HCT116 (cell line): Measurements from ENCODE around the gene RGCC. TPM values are rescaled to one million over a fixed set of nuclear protein-coding genes. Genes with fewer than 3 reads are reported as not detected.

ENCODE experiments used
- ATAC-seq: fragments of 200-7000 bp; cut with Tn5 transposase; 2 replicates; pipeline ENCODE4 v1.9.1; 2020; ENCODE audit warnings: mild to moderate bottlenecking, moderate library complexity
- BruUV-seq: library from RNA; stranded (reverse); fragments of 400-500 nt; replicated peaks from 2 replicates; lab custom pipeline; 2021; lab: Mats Ljungman, UMichigan
- CTCF ChIA-PET: fragments of 300-600 bp; sonication (Branson Sonifier 250); formaldehyde crosslinking; loops from one replicate; lab custom pipeline; 2021; ENCODE audit warnings: antibody characterized with exemption; lab: Charles Lee
- POLR2A ChIA-PET: fragments of 300-600, 350-600 bp; sonication (Branson Sonifier 250); formaldehyde crosslinking; loops from one replicate; lab custom pipeline; 2021; ENCODE audit warnings: antibody characterized with exemption; lab: Charles Lee
- RAD21 ChIA-PET, 2 experiments: fragments of 300-600 bp; sonication (Branson Sonifier 250); formaldehyde crosslinking; loops; one replicate each; lab custom pipeline; 2023; ENCODE audit warnings: low total read pairs in 2 of 2; ENCODE audit not compliant: uncharacterized antibody in 2 of 2, unreplicated experiment in 2 of 2, low non-redundant PET in 1 of 2; lab: Charles Lee
- DNase-seq: peaks from one replicate; pipeline ENCODE4 v3.0.0-alpha.2; 2010; ENCODE audit warnings: low read depth, low spot score
- H2AFZ ChIP-seq: fragments of 200-600 bp; shearing (Covaris generic), sonication (generic); 2 replicates; pipeline ENCODE4 v1.6.1; 2017; ENCODE audit warnings: low read depth, mixed run types, mixed read lengths, antibody characterized with exemption, low read length; ENCODE audit not compliant: poor library complexity, severe bottlenecking
- H3K27ac ChIP-seq: 2 replicates; pipeline ENCODE4 v1.5.1; 2012; ENCODE audit warnings: low read depth, low read length
- H3K27me3 ChIP-seq: fragments of 200-600 bp; sonication (generic); 2 replicates; pipeline ENCODE4 v1.6.1; 2016; ENCODE audit warnings: mixed run types, low read length, mixed read lengths; ENCODE audit not compliant: insufficient read depth
- H3K36me3 ChIP-seq, 2 experiments: fragments of 200-500 bp in 1 of 2; fragments of 200-600 bp in 1 of 2; sonication (Bioruptor generic) in 1 of 2; sonication (generic) in 1 of 2; 2 replicates each; pipeline versions ENCODE4 v1.5.1 to v1.6.1; 2014 to 2016; ENCODE audit warnings: low read length in 2 of 2, inconsistent platforms in 1 of 2, mixed read lengths in 1 of 2, mixed run types in 1 of 2; ENCODE audit not compliant: insufficient read depth in 2 of 2, control insufficient read depth in 1 of 2
- H3K4me1 ChIP-seq, 2 experiments: fragments of 200-600 bp in 1 of 2; sonication (generic) in 1 of 2; 2 replicates each; pipeline versions ENCODE4 v1.5.1 to v1.6.1; 2012 to 2017; ENCODE audit warnings: low read length in 2 of 2, inconsistent platforms in 1 of 2, mild to moderate bottlenecking in 1 of 2, mixed read lengths in 1 of 2, mixed run types in 1 of 2, moderate library complexity in 1 of 2; ENCODE audit not compliant: insufficient read depth in 2 of 2, control insufficient read depth in 1 of 2
- H3K4me2 ChIP-seq: fragments of 200-600 bp; sonication (generic); 2 replicates; pipeline ENCODE4 v1.6.1; 2017; ENCODE audit warnings: mixed run types, low read length, mixed read lengths
- H3K4me3 ChIP-seq, 2 experiments: fragments of 200-600 bp in 1 of 2; sonication (generic) in 1 of 2; replicated peaks in 1 of 2; 2 replicates each; pipeline ENCODE4 v1.5.1; 2011 to 2016; ENCODE audit warnings: low read length in 2 of 2, control low read depth in 1 of 2, low read depth in 1 of 2, mild to moderate bottlenecking in 1 of 2, mixed read lengths in 1 of 2, mixed run types in 1 of 2
- H3K79me2 ChIP-seq: fragments of 200-600 bp; sonication (generic); 2 replicates; pipeline ENCODE4 v1.6.1; 2017; ENCODE audit warnings: mild to moderate bottlenecking, mixed run types, low read length, moderate library complexity, mixed read lengths; ENCODE audit not compliant: insufficient read depth
- H3K9ac ChIP-seq: fragments of 200-600 bp; sonication (generic); 2 replicates; pipeline ENCODE4 v1.6.1; 2016; ENCODE audit warnings: low read length, mixed read lengths
- H3K9me2 ChIP-seq: fragments of 200-600 bp; sonication (generic), shearing (Covaris generic); 2 replicates; pipeline ENCODE4 v1.6.1; 2017; ENCODE audit warnings: mixed run types, mild to moderate bottlenecking, moderate library complexity; ENCODE audit not compliant: insufficient read depth
- H3K9me3 ChIP-seq, 2 experiments: fragments of 200-500 bp in 1 of 2; fragments of 200-600 bp in 1 of 2; sonication (Bioruptor generic) in 1 of 2; sonication (generic) in 1 of 2; 2 replicates each; pipeline ENCODE4 v1.6.1; 2014 to 2017; ENCODE audit warnings: low read length in 2 of 2, mixed read lengths in 2 of 2, inconsistent platforms in 1 of 2, low read depth in 1 of 2, mild to moderate bottlenecking in 1 of 2, mixed run types in 1 of 2, moderate library complexity in 1 of 2; ENCODE audit not compliant: control insufficient read depth in 1 of 2, insufficient read depth in 1 of 2
- H4K20me1 ChIP-seq: fragments of 200-600 bp; sonication (generic), shearing (Covaris generic); 2 replicates; pipeline ENCODE4 v1.6.1; 2017; ENCODE audit warnings: mixed run types, mild to moderate bottlenecking, moderate library complexity; ENCODE audit not compliant: insufficient read depth
- CBX3 ChIP-seq: IDR thresholded peaks from 2 replicates; pipeline ENCODE4 v1.6.1; 2012; ENCODE audit warnings: low read depth
- CEBPB ChIP-seq: IDR thresholded peaks from 2 replicates; pipeline ENCODE4 v1.6.1; 2012; ENCODE audit warnings: low read depth
- ELF1 ChIP-seq: IDR thresholded peaks from 2 replicates; pipeline ENCODE4 v1.6.1; 2012; ENCODE audit warnings: low read depth, borderline replicate concordance
- FOSL1 ChIP-seq: IDR thresholded peaks from 2 replicates; pipeline ENCODE4 v1.6.1; 2012; ENCODE audit warnings: low read depth
- POLR2A ChIP-seq: IDR thresholded peaks from 2 replicates; pipeline ENCODE4 v1.7.0; 2011; ENCODE audit warnings: borderline replicate concordance; ENCODE audit not compliant: insufficient read depth, insufficient read length; ENCODE audit errors: extremely low read depth
- RAD21 ChIP-seq: IDR thresholded peaks from 2 replicates; pipeline ENCODE4 v1.6.1; 2012; ENCODE audit warnings: low read depth, mild to moderate bottlenecking
- SIN3A ChIP-seq: IDR thresholded peaks from 2 replicates; pipeline ENCODE4 v1.6.1; 2012; ENCODE audit warnings: low read depth
- SP1 ChIP-seq: IDR thresholded peaks from 2 replicates; pipeline ENCODE4 v1.6.1; 2012; ENCODE audit warnings: low read depth
- SRF ChIP-seq: IDR thresholded peaks from 2 replicates; pipeline ENCODE4 v1.6.1; 2012; ENCODE audit warnings: low read depth
- YY1 ChIP-seq: IDR thresholded peaks from 2 replicates; pipeline ENCODE4 v1.6.1; 2011; ENCODE audit warnings: low read length, low read depth, moderate library complexity, mild to moderate bottlenecking; ENCODE audit not compliant: insufficient replicate concordance; ENCODE audit errors: extremely low read depth
- ZFX ChIP-seq: fragments of 450-650 bp; IDR thresholded peaks from 2 replicates; pipeline ENCODE4 v1.6.1; 2017
- ZNF274 ChIP-seq: fragments of 200-500 bp; sonication (Bioruptor generic); IDR thresholded peaks from 2 replicates; pipeline ENCODE4 v1.6.1; 2014; ENCODE audit warnings: mild to moderate bottlenecking, low read depth, low read length, inconsistent platforms
- intact Hi-C: fragments of 100-400 bp; cut with micrococcal nuclease; formaldehyde crosslinking; loops from 2 replicates; pipeline ENCODE4 v1.10.0; 2022
- total RNA-seq: library from RNA; stranded (reverse); gene quantifications from one replicate; pipeline ENCODE4 v1.2.1, GENCODE V29; 2021; ENCODE audit not compliant: unreplicated experiment
- TF ChIP-seq, protein P1 (sequence below), 3 experiments: fragments of 200-600 bp in 1 of 3; sonication (generic) in 1 of 3; IDR thresholded peaks in 2 of 3; conservative IDR thresholded peaks in 1 of 3; 2 replicates each; pipeline ENCODE4 v1.5.1; 2012 to 2017; ENCODE audit warnings: low read depth in 2 of 3, low read length in 2 of 3, antibody characterized with exemption in 1 of 3, borderline replicate concordance in 1 of 3, control low read depth in 1 of 3, mild to moderate bottlenecking in 1 of 3, mixed read lengths in 1 of 3, mixed run types in 1 of 3, moderate library complexity in 1 of 3; ENCODE audit not compliant: insufficient read depth in 1 of 3
- TF ChIP-seq, protein P2 (sequence below): IDR thresholded peaks from 2 replicates; pipeline ENCODE4 v1.6.1; 2012; ENCODE audit warnings: low read depth

RGCC gene
- total RNA-seq, 1 experiment from 2014 or later = 3.2 TPM

DNA sequence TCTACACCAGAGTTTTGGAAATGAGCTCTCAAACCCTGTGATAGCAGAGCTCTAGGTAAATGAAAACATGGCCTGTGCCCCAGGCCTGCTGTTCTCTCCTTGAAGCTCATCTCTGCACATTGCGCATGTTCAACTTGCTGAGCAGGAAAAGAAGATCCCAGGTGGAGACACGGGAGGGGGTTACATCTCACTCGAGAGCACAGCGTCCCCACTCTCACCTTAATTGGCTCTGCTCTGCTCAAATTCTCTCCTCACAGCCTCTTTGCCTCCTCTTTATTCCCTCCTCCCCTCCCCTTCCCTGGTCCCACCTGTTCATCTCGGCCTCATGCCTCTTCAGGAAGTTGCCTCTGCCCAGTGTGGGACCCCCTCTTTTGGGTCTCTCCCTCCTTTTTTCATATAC, 44.7 kb downstream of the RGCC start:
- no peak for TF ChIP-seq FOSL1
- no peak for TF ChIP-seq ELF1
- no peak for TF ChIP-seq YY1
- TF ChIP-seq, protein P1, sequence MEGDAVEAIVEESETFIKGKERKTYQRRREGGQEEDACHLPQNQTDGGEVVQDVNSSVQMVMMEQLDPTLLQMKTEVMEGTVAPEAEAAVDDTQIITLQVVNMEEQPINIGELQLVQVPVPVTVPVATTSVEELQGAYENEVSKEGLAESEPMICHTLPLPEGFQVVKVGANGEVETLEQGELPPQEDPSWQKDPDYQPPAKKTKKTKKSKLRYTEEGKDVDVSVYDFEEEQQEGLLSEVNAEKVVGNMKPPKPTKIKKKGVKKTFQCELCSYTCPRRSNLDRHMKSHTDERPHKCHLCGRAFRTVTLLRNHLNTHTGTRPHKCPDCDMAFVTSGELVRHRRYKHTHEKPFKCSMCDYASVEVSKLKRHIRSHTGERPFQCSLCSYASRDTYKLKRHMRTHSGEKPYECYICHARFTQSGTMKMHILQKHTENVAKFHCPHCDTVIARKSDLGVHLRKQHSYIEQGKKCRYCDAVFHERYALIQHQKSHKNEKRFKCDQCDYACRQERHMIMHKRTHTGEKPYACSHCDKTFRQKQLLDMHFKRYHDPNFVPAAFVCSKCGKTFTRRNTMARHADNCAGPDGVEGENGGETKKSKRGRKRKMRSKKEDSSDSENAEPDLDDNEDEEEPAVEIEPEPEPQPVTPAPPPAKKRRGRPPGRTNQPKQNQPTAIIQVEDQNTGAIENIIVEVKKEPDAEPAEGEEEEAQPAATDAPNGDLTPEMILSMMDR (IDR thresholded peaks at IDR 0.05 in 2 of 3, conservative IDR thresholded peaks at IDR 0.05 in 1 of 3; ENCODE audit: borderline replicate concordance in 1 of 3, insufficient read depth in 1 of 3, low read depth in 2 of 3, low read length in 2 of 3) = no peak
- TF ChIP-seq SRF = no peak
- no peak for TF ChIP-seq SP1
- no peak for TF ChIP-seq SIN3A
- TF ChIP-seq RAD21 = no peak
- TF ChIP-seq, protein P2, sequence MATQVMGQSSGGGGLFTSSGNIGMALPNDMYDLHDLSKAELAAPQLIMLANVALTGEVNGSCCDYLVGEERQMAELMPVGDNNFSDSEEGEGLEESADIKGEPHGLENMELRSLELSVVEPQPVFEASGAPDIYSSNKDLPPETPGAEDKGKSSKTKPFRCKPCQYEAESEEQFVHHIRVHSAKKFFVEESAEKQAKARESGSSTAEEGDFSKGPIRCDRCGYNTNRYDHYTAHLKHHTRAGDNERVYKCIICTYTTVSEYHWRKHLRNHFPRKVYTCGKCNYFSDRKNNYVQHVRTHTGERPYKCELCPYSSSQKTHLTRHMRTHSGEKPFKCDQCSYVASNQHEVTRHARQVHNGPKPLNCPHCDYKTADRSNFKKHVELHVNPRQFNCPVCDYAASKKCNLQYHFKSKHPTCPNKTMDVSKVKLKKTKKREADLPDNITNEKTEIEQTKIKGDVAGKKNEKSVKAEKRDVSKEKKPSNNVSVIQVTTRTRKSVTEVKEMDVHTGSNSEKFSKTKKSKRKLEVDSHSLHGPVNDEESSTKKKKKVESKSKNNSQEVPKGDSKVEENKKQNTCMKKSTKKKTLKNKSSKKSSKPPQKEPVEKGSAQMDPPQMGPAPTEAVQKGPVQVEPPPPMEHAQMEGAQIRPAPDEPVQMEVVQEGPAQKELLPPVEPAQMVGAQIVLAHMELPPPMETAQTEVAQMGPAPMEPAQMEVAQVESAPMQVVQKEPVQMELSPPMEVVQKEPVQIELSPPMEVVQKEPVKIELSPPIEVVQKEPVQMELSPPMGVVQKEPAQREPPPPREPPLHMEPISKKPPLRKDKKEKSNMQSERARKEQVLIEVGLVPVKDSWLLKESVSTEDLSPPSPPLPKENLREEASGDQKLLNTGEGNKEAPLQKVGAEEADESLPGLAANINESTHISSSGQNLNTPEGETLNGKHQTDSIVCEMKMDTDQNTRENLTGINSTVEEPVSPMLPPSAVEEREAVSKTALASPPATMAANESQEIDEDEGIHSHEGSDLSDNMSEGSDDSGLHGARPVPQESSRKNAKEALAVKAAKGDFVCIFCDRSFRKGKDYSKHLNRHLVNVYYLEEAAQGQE = no peak
- TF ChIP-seq ZFX = no peak
- no peak for TF ChIP-seq CBX3
- no peak for TF ChIP-seq POLR2A
- TF ChIP-seq CEBPB = no peak
- no peak for TF ChIP-seq ZNF274
- no peaks in the 10 kb centered on the region for H4K20me1 ChIP-seq
- no TSS peak for BruUV-seq
- H3K79me2 ChIP-seq = no peaks in the 10 kb centered on the region
- no peak overlapping the region for H3K9ac ChIP-seq
- ChIA-PET POLR2A (no interaction called here), CTCF (interaction anchor here (0.6 kb wide), 1 partner anchor 283 kb away, joined by 3 read pairs; no protein-coding TSS in a partner anchor), RAD21 (no interaction called here)
- no peak overlapping the region for H3K4me3 ChIP-seq
- H3K9me2 ChIP-seq = no peaks in the 10 kb centered on the region
- H3K4me2 ChIP-seq = no peak overlapping the region
- intact Hi-C loops = no loop called here
- DNase-seq = no peak
- H3K36me3 ChIP-seq = no peaks in the 10 kb centered on the region
- no peaks in the 10 kb centered on the region for H3K9me3 ChIP-seq
- H3K27ac ChIP-seq = no peak overlapping the region
- H3K4me1 ChIP-seq = peaks cover 0 to 10% of the 10 kb centered on the region in 2 experiments; a peak in 2 of 4 replicates
- no peak overlapping the region for H2AFZ ChIP-seq
- no peak for ATAC-seq
- H3K27me3 ChIP-seq = no peaks in the 10 kb centered on the region
